ENCODE data around the gene KSR1. TPM values are rescaled to one million over a fixed set of nuclear protein-coding genes. Genes with fewer than 3 reads are reported as not detected.

KSR1 gene
- total and polyA plus RNA-seq, 2 experiments from 2014 or later = 0.98 to 2.5 TPM

GRCh38 chr17:27473190-27473747 is 17.0 kb downstream of the KSR1 start:
- TF ChIP-seq EZH2phosphoT487 (IDR thresholded peaks at IDR 0.05; ENCODE audit: insufficient read depth, low read depth) = no peak
- no peak for TF ChIP-seq EZH2 (IDR thresholded peaks at IDR 0.05; ENCODE audit: insufficient read depth, poor library complexity, severe bottlenecking)
- WGBS, 2 experiments (ENCODE audit: low coverage in 1 of 2, low lambda C conversion rate in 2 of 2, missing lambda C conversion rate in 2 of 2) = 92 to 93% methylated on average over 6 of the region's 6 CpGs
- Histone ChIP-seq H3F3A (ENCODE audit: insufficient read depth) (no peaks in the 10 kb centered on the region), H3K4me2 (ENCODE audit: unreplicated experiment) (no peak overlapping the region), H2AFZ (no peak overlapping the region), H3K9me3 (ENCODE audit: low read depth) (no peaks in the 10 kb centered on the region), H3K9ac (no peak overlapping the region), H3K27ac (no peak overlapping the region), H3K9me2 (ENCODE audit: insufficient read depth) (no peaks in the 10 kb centered on the region), H3K27me3 (replicated peaks; ENCODE audit: insufficient read depth) (no peaks in the 10 kb centered on the region; the same call in 1 of the 2 replicates), H3K4me3 (no peak overlapping the region), H3K79me2 (ENCODE audit: insufficient read depth) (no peaks in the 10 kb centered on the region), H3K4me1 (ENCODE audit: insufficient read depth) (0 out of 2 replicates have a peak, but pooled peaks cover 8% of the 10 kb centered on the region), H4K20me1 (ENCODE audit: insufficient read depth) (no peaks in the 10 kb centered on the region), H3K36me3 (ENCODE audit: low read depth) (no peaks in the 10 kb centered on the region)
- DNase-seq = no peak
- in situ Hi-C loops (cut with MboI) = no loop called here

- no peak for TF ChIP-seq EZH2phosphoT487 (IDR thresholded peaks at IDR 0.05; ENCODE audit: insufficient read depth, low read depth)
- no peak for TF ChIP-seq EZH2 (IDR thresholded peaks at IDR 0.05; ENCODE audit: insufficient read depth, poor library complexity, severe bottlenecking)
- H3K4me1 ChIP-seq (ENCODE audit: insufficient read depth) = 0 out of 2 replicates have a peak, but pooled peaks cover 8% of the 10 kb centered on the region
- H2AFZ ChIP-seq = no peak overlapping the region
- no peak overlapping the region for H3K9ac ChIP-seq
- DNase-seq = no peak
- no peak overlapping the region for H3K27ac ChIP-seq
- H3K79me2 ChIP-seq (ENCODE audit: insufficient read depth) = no peaks in the 10 kb centered on the region
- H3K4me3 ChIP-seq = no peak overlapping the region
- H3K9me3 ChIP-seq (ENCODE audit: low read depth) = no peaks in the 10 kb centered on the region
- no peaks in the 10 kb centered on the region for H4K20me1 ChIP-seq (ENCODE audit: insufficient read depth)
- H3K9me2 ChIP-seq (ENCODE audit: insufficient read depth) = no peaks in the 10 kb centered on the region
- H3F3A ChIP-seq (ENCODE audit: insufficient read depth) = no peaks in the 10 kb centered on the region
- no peak overlapping the region for H3K4me2 ChIP-seq (ENCODE audit: unreplicated experiment)
- 53 to 54% methylated on average over 8 of the region's 8 CpGs for WGBS, 2 experiments (ENCODE audit: low coverage in 1 of 2, low lambda C conversion rate in 2 of 2, missing lambda C conversion rate in 2 of 2)
- H3K36me3 ChIP-seq (ENCODE audit: low read depth) = no peaks in the 10 kb centered on the region
- in situ Hi-C loops (cut with MboI) = no loop called here
- H3K27me3 ChIP-seq (replicated peaks; ENCODE audit: insufficient read depth) = no peaks in the 10 kb centered on the region; the same call in 1 of the 2 replicates
Measured at GRCh38 chr17:27473748-27474609, 17.7 kb downstream of the KSR1 start.

- DNase-seq = no peak
- Histone ChIP-seq H3K9me3 (ENCODE audit: low read depth) (no peaks in the 10 kb centered on the region), H3K9me2 (ENCODE audit: insufficient read depth) (no peaks in the 10 kb centered on the region), H3F3A (ENCODE audit: insufficient read depth) (no peaks in the 10 kb centered on the region), H3K4me3 (no peak overlapping the region), H3K79me2 (ENCODE audit: insufficient read depth) (no peaks in the 10 kb centered on the region), H3K36me3 (ENCODE audit: low read depth) (no peaks in the 10 kb centered on the region), H3K4me1 (ENCODE audit: insufficient read depth) (0 out of 2 replicates have a peak, but pooled peaks cover 8% of the 10 kb centered on the region), H3K27ac (no peak overlapping the region), H3K27me3 (replicated peaks; ENCODE audit: insufficient read depth) (no peaks in the 10 kb centered on the region; the same call in 1 of the 2 replicates), H4K20me1 (ENCODE audit: insufficient read depth) (no peaks in the 10 kb centered on the region), H3K4me2 (ENCODE audit: unreplicated experiment) (no peak overlapping the region), H2AFZ (no peak overlapping the region), H3K9ac (no peak overlapping the region)
- WGBS, 2 experiments (ENCODE audit: low coverage in 1 of 2, low lambda C conversion rate in 2 of 2, missing lambda C conversion rate in 2 of 2) = 87 to 91% methylated on average over 10 of the region's 10 CpGs
- TF ChIP-seq EZH2 (IDR thresholded peaks at IDR 0.05; ENCODE audit: insufficient read depth, poor library complexity, severe bottlenecking) (no peak), EZH2phosphoT487 (IDR thresholded peaks at IDR 0.05; ENCODE audit: insufficient read depth, low read depth) (no peak)
- in situ Hi-C loops (cut with MboI) = no loop called here
Measured at GRCh38 chr17:27475070-27475673, 18.9 kb downstream of the KSR1 start.

Data from GM23248 (cell line).